ENCODE data around the gene PDIA5.

PDIA5 gene

GRCh38 chr3:123072152-123072551 is 5.3 kb downstream of the PDIA5 start:
- H3K4me3 ChIP-seq (ENCODE audit: low read depth, low read length), result no peak overlapping the region
- in situ Hi-C loops (cut with HindIII; ENCODE audit: low sequenced_read_pairs), result no loop called here
- TF ChIP-seq CTCF (IDR thresholded peaks at IDR 0.05; ENCODE audit: low read depth, low read length), result no peak
- DNase-seq (ENCODE audit: low read depth, low spot score), result no peak

- H3K4me3 ChIP-seq (ENCODE audit: low read depth, low read length), result no peak overlapping the region
- in situ Hi-C loops (cut with HindIII; ENCODE audit: low sequenced_read_pairs), result no loop called here
- DNase-seq (ENCODE audit: low read depth, low spot score), result no peak
- no peak for TF ChIP-seq CTCF (IDR thresholded peaks at IDR 0.05; ENCODE audit: low read depth, low read length)
These were observed 5.7 kb downstream of the PDIA5 start for GRCh38 chr3:123072564-123072963.

- DNase-seq (ENCODE audit: low read depth, low spot score), result no peak
- in situ Hi-C loops (cut with HindIII; ENCODE audit: low sequenced_read_pairs), result no loop called here
- no peak for TF ChIP-seq CTCF (IDR thresholded peaks at IDR 0.05; ENCODE audit: low read depth, low read length)
These were observed 8.5 kb downstream of the PDIA5 start for GRCh38 chr3:123075359-123075758.

GRCh38 chr3:123076112-123076495 is 9.3 kb downstream of the PDIA5 start:
- TF ChIP-seq CTCF (IDR thresholded peaks at IDR 0.05; ENCODE audit: low read depth, low read length), result no peak
- DNase-seq (ENCODE audit: low read depth, low spot score), result no peak

More at GRCh38 chr3:123075359-123075758, 8.5 kb downstream of the PDIA5 start:
- no peak overlapping the region for H3K4me3 ChIP-seq (ENCODE audit: low read depth, low read length)

GRCh38 chr3:123076496-123077418 is 9.9 kb downstream of the PDIA5 start:
- DNase-seq (ENCODE audit: low read depth, low spot score), result no peak
- H3K4me3 ChIP-seq (ENCODE audit: low read depth, low read length), result no peak overlapping the region
- TF ChIP-seq CTCF (IDR thresholded peaks at IDR 0.05; ENCODE audit: low read depth, low read length), result no peak
- in situ Hi-C loops (cut with HindIII; ENCODE audit: low sequenced_read_pairs), result no loop called here

More at GRCh38 chr3:123076112-123076495, 9.3 kb downstream of the PDIA5 start:
- in situ Hi-C loops (cut with HindIII; ENCODE audit: low sequenced_read_pairs), result no loop called here
- H3K4me3 ChIP-seq (ENCODE audit: low read depth, low read length), result no peak overlapping the region

- no peak for TF ChIP-seq CTCF (IDR thresholded peaks at IDR 0.05; ENCODE audit: low read depth, low read length)
- in situ Hi-C loops (cut with HindIII; ENCODE audit: low sequenced_read_pairs), result no loop called here
- H3K4me3 ChIP-seq (ENCODE audit: low read depth, low read length), result no peak overlapping the region
- DNase-seq (ENCODE audit: low read depth, low spot score), result no peak
These were observed 11.3 kb downstream of the PDIA5 start for GRCh38 chr3:123078101-123078500.

Measured in astrocyte of the spinal cord (primary cell).